CD4-positive, alpha-beta memory T cell (primary cell): ENCODE results near the gene RET. TPM values are rescaled to one million over a fixed set of nuclear protein-coding genes. Genes with fewer than 3 reads are reported as not detected.

Experiments
- CTCF ChIA-PET: fragments of 350-600 bp; sonication (Branson Sonifier 250); formaldehyde crosslinking; loops from one replicate; lab custom pipeline; 2021; ENCODE audit warnings: inconsistent platforms; ENCODE audit not compliant: partially characterized antibody; lab: Charles Lee
- POLR2A ChIA-PET: fragments of 350-600 bp; sonication (Branson Sonifier 250); formaldehyde crosslinking; loops from one replicate; lab custom pipeline; 2021; ENCODE audit not compliant: partially characterized antibody; lab: Charles Lee
- DNase-seq, 5 donors: peaks; one replicate each; pipeline versions ENCODE4 v3.0.0 to v3.0.0-alpha.2; 2020 to 2022; ENCODE audit warnings: mixed read lengths in 1 of 5
- H3K27ac ChIP-seq: one replicate; pipeline ENCODE4 v1.7.0; 2013; ENCODE audit warnings: low read depth, low read length
- H3K27me3 ChIP-seq: 2 replicates; pipeline ENCODE4 v1.7.0; 2013; ENCODE audit warnings: mild to moderate bottlenecking, low read length, moderate library complexity; ENCODE audit not compliant: insufficient read depth
- H3K36me3 ChIP-seq: 2 replicates; pipeline ENCODE4 v1.7.0; 2013; ENCODE audit warnings: mild to moderate bottlenecking, low read length, moderate library complexity; ENCODE audit not compliant: insufficient read depth
- H3K4me1 ChIP-seq: 2 replicates; pipeline ENCODE4 v1.7.0; 2013; ENCODE audit warnings: mild to moderate bottlenecking, low read length, moderate library complexity; ENCODE audit not compliant: insufficient read depth
- H3K4me3 ChIP-seq, 2 donors: one replicate each; pipeline ENCODE4 v1.7.0; 2013; ENCODE audit warnings: low read length in 2 of 2, mild to moderate bottlenecking in 1 of 2
- H3K9me3 ChIP-seq, 2 donors: one replicate each; pipeline ENCODE4 v1.7.0; 2013; ENCODE audit warnings: low read length in 2 of 2, control low read depth in 1 of 2; ENCODE audit not compliant: control insufficient read depth in 1 of 2
- H3K27ac Mint-ChIP-seq, 7 donors: one replicate each; pipeline ENCODE4 v1.8.0; 2020 to 2021; ENCODE audit warnings: mixed read lengths in 7 of 7, mild to moderate bottlenecking in 6 of 7, inconsistent platforms in 3 of 7, moderate library complexity in 3 of 7
- H3K27me3 Mint-ChIP-seq, 2 donors: one replicate each; pipeline ENCODE4 v1.8.0; 2020 to 2021; ENCODE audit warnings: mixed read lengths in 2 of 2
- H3K36me3 Mint-ChIP-seq, 2 donors: one replicate each; pipeline ENCODE4 v1.8.0; 2020 to 2021; ENCODE audit warnings: mixed read lengths in 2 of 2, inconsistent platforms in 1 of 2, mild to moderate bottlenecking in 1 of 2
- H3K4me1 Mint-ChIP-seq, 4 donors: one replicate each; pipeline ENCODE4 v1.8.0; 2020 to 2021; ENCODE audit warnings: mixed read lengths in 4 of 4, mild to moderate bottlenecking in 1 of 4
- H3K4me3 Mint-ChIP-seq, 8 donors: one replicate each; pipeline ENCODE4 v1.8.0; 2020 to 2021; ENCODE audit warnings: mixed read lengths in 8 of 8, mild to moderate bottlenecking in 7 of 8, moderate library complexity in 6 of 8, inconsistent platforms in 3 of 8
- H3K9me3 Mint-ChIP-seq, 8 donors: one replicate each; pipeline ENCODE4 v1.8.0; 2020 to 2021; ENCODE audit warnings: mixed read lengths in 8 of 8, mild to moderate bottlenecking in 5 of 8, inconsistent platforms in 3 of 8, moderate library complexity in 1 of 8
- intact Hi-C: fragments of 100-400 bp; cut with micrococcal nuclease; formaldehyde crosslinking; loops from one replicate; pipeline ENCODE4 v1.15.1; 2023
- polyA plus RNA-seq, 2 donors: library from polyadenylated mRNA; unstranded; fragments of 300-500 nt; fragmentation: Illumina TruSeq; gene quantifications; one replicate each; pipeline ENCODE4 v1.2.3, GENCODE V29; 2021
- total RNA-seq, 2 experiments: library from RNA; stranded (reverse); gene quantifications; one replicate each; pipeline ENCODE4 v1.2.3, GENCODE V29; 2021

RET gene
- total and polyA plus RNA-seq, 4 experiments from 2014 or later: not detected

DNA sequence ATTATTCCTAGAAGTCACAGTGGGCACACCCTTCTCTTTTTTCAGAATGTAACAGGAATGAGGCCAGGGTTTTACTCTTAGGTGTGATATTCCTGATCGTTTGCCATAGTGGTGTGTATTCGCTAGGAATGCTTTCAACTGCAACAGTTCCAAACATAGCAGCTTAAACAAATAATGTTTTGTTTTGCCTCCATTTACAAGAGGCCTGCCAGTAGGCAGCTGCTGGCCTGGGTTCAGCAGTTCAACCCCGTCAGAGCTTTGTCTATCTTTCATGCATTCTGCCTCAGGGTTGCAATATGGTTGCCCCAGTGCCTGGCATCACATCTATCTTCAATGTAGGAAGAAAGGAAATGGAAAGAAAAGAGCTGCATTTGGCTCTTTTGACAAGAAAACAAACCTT is 21.7 kb upstream of the RET start:
- Mint-ChIP-seq H3K4me1 (no peaks in the 10 kb centered on the region), H3K9me3 (no peaks in the 10 kb centered on the region), H3K27me3 (peaks cover 10 to 20% of the 10 kb centered on the region in 2 donors), H3K36me3 (no peaks in the 10 kb centered on the region), H3K27ac (no peak overlapping the region), H3K4me3 (no peak overlapping the region)
- Histone ChIP-seq H3K27ac (no peak overlapping the region), H3K4me3 (no peak overlapping the region), H3K4me1 (no peaks in the 10 kb centered on the region), H3K27me3 (no peaks in the 10 kb centered on the region), H3K9me3 (no peaks in the 10 kb centered on the region), H3K36me3 (no peaks in the 10 kb centered on the region)
- ChIA-PET CTCF (no interaction called here), POLR2A (no interaction called here)
- DNase-seq: no peak
- intact Hi-C loops: no loop called here

DNA sequence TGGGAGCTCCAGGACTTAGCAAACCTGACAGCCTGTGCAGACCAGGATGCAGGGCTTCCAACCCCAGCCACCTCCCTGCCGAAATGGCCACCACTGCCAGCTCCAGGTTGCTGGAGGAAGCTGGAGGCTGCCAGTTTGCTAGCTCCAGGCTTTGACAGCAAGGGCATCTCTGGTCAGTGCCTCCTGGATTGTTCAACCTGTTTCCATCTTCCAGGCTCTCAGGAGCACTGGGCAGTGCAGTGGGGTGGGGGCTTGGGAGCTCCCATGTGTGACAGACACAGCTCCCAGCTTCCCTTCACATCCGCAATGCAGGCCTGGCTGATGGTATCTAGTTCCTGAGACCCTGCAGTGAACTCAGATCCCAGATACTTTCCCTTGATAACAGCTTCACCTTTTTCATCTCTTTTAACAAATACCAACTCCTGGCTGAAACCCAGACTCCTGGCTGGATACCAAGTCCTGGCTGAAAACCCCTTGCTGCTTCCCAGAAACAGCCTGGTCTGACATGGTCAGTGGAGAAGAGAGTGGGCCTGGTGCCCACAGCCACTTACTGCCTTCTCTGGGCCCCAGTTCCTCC is 20.8 kb upstream of the RET start:
- H3K27ac ChIP-seq: no peak overlapping the region
- no peaks in the 10 kb centered on the region for H3K4me1 ChIP-seq
- no peak overlapping the region for H3K4me3 ChIP-seq
- H3K4me3 Mint-ChIP-seq: no peak overlapping the region
- CTCF ChIA-PET: no interaction called here
- no peaks in the 10 kb centered on the region for H3K36me3 Mint-ChIP-seq
- H3K27me3 Mint-ChIP-seq: peaks cover 8 to 19% of the 10 kb centered on the region in 2 donors
- H3K27ac Mint-ChIP-seq: no peak overlapping the region
- POLR2A ChIA-PET: no interaction called here
- H3K9me3 ChIP-seq: no peaks in the 10 kb centered on the region
- H3K36me3 ChIP-seq: no peaks in the 10 kb centered on the region
- no peaks in the 10 kb centered on the region for H3K9me3 Mint-ChIP-seq
- intact Hi-C loops: no loop called here
- no peak for DNase-seq
- H3K4me1 Mint-ChIP-seq: no peaks in the 10 kb centered on the region
- no peaks in the 10 kb centered on the region for H3K27me3 ChIP-seq

DNA sequence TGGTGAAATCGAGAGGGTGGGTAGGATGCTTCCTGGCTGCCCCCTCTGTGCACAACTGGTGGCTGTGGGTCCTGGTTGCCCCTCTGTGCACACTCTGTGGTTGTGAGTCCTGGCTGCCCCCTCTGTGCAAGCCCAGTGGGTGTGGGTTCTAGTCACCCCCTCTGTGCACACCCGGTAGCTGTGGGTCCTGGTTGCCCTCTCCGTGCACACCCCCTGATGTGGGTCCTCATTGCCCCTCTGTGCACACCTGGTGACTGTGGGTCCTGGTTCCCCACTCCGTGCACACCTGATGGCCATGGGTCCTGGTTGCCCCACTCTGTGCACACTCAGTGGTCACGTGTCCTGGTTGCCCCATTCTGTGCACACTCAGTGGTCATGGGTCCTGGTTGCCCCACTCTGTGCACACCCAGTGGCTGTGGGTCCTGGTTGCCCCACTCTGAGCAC is 20.3 kb upstream of the RET start:
- POLR2A ChIA-PET: no interaction called here
- CTCF ChIA-PET: no interaction called here
- Mint-ChIP-seq H3K36me3 (no peaks in the 10 kb centered on the region), H3K27ac (no peak overlapping the region), H3K4me1 (no peaks in the 10 kb centered on the region), H3K9me3 (no peaks in the 10 kb centered on the region), H3K27me3 (peaks cover 8 to 19% of the 10 kb centered on the region in 2 donors), H3K4me3 (no peak overlapping the region)
- Histone ChIP-seq H3K36me3 (no peaks in the 10 kb centered on the region), H3K4me1 (no peaks in the 10 kb centered on the region), H3K9me3 (no peaks in the 10 kb centered on the region), H3K27ac (no peak overlapping the region), H3K4me3 (no peak overlapping the region), H3K27me3 (no peaks in the 10 kb centered on the region)
- intact Hi-C loops: no loop called here
- DNase-seq: no peak

DNA sequence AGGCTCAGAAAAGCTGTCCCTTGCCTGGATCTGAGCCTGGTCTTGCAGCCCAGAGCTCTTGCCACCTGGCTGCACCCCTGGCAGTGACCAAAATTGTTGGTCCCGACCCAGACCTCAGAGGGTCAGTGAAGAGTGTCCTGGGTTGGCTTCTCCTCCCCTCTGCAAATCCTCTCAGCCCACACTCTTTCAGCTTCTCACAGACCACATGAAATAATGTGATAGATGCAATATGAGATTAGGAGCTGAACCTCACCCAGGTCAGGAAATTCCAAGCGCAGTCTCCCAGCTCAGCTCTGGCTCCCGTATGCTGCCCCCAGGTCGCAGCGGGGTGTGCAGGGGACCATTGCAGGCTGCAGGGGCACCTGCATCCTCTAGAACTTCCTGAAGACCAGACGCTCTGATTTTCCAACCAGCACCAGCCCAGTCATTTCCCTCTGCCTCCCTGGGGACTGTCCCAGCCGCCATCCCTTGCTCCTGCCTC is 19.6 kb upstream of the RET start:
- Mint-ChIP-seq H3K9me3 (no peaks in the 10 kb centered on the region), H3K27ac (no peak overlapping the region), H3K4me1 (no peaks in the 10 kb centered on the region), H3K4me3 (no peak overlapping the region), H3K27me3 (peaks cover 8 to 19% of the 10 kb centered on the region in 2 donors), H3K36me3 (no peaks in the 10 kb centered on the region)
- DNase-seq: no peak
- Histone ChIP-seq H3K27me3 (no peaks in the 10 kb centered on the region), H3K27ac (no peak overlapping the region), H3K4me1 (no peaks in the 10 kb centered on the region), H3K36me3 (no peaks in the 10 kb centered on the region), H3K4me3 (no peak overlapping the region), H3K9me3 (no peaks in the 10 kb centered on the region)
- ChIA-PET CTCF (no interaction called here), POLR2A (no interaction called here)
- intact Hi-C loops: no loop called here

DNA sequence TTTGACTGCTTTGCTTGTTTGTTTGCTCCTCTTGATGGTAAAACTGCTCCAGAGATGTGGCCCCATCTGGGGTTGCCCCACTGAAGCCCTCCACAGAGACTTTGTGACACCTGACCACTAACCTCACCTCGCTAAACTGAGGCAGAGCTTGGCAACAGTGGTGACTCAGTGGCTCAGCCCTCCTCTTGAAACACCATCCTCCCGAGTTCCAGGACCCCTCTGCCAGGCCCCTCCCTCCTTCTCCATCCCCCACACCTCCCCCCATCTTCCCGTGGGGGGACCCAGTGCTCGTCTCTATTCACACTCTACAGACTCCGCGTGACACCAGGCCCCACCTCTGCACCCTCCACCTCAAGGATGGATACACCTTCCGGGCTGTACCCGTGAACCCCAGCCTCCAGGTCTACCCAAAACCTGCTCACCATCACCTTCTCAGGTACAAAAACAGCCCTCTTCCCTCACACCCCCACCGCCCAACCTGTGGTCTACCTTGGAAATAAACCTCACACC is 19.0 kb upstream of the RET start:
- no peak overlapping the region for H3K4me3 ChIP-seq
- no peaks in the 10 kb centered on the region for H3K9me3 Mint-ChIP-seq
- no peak for DNase-seq
- CTCF ChIA-PET: no interaction called here
- no peaks in the 10 kb centered on the region for H3K36me3 ChIP-seq
- H3K4me1 Mint-ChIP-seq: no peaks in the 10 kb centered on the region
- no peaks in the 10 kb centered on the region for H3K36me3 Mint-ChIP-seq
- no peaks in the 10 kb centered on the region for H3K27me3 ChIP-seq
- H3K4me1 ChIP-seq: no peaks in the 10 kb centered on the region
- H3K27ac Mint-ChIP-seq: peak overlapping the region in 1 of 7 donors; percentile 0
- no peaks in the 10 kb centered on the region for H3K9me3 ChIP-seq
- POLR2A ChIA-PET: no interaction called here
- peaks cover 8 to 19% of the 10 kb centered on the region in 2 donors for H3K27me3 Mint-ChIP-seq
- H3K4me3 Mint-ChIP-seq: no peak overlapping the region
- H3K27ac ChIP-seq: no peak overlapping the region
- intact Hi-C loops: no loop called here

DNA sequence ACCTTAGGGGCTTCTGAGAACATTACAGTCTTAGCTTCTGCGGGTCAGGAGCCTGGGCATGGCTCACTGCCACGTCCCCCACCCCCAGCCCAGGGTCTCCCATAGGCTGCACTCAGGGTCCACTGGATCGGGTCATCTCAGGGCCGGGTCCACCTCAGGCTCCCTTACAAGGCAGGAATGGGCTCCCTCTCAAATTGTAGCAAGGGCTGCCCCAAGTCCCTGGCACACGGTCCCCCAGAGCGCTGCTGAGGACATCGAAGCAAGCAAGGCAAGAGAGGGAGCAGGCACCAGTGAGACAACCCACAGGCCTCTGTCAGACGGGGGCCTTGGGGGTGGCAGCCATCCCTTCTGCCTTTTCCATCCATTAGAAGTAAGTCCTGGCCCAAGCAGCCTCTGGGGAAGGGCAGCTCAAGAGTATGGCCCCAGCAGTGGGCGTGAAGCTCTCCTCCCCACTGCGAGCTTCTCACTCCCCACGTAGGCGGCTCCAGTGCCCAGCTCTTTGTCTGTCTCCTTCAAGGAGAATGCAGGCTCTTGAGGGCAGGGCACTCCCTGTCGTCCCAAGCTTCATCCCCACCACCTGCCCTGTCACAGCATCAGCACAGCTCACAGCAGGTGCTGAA is 18.0 kb upstream of the RET start:
- no peaks in the 10 kb centered on the region for H3K9me3 ChIP-seq
- CTCF ChIA-PET: interaction anchor here (0.8 kb wide), 1 partner anchor 20 kb away, joined by 3 read pairs; no protein-coding TSS in a partner anchor

DNA sequence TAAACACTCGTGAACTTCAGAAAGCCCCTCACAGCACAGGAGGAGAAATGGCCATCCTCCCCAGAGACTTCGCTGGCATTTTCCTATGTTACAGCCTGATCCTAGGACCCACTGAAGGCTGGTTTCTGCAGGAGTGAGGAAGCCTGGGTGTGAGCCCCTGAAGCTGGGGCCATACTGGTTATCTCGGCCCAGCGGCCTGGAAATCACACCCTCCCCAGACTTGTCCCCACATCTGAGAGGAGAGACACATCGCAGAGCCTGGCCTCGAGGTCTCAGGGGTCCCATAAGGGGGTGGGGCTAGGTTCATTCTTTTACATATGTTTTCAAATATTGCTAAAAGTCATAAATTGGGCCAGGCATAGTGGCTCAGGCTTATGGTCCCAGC is 17.5 kb upstream of the RET start:
- no peak for DNase-seq
- Histone ChIP-seq H3K36me3 (no peaks in the 10 kb centered on the region), H3K4me3 (no peak overlapping the region), H3K9me3 (no peaks in the 10 kb centered on the region), H3K27me3 (no peaks in the 10 kb centered on the region), H3K27ac (no peak overlapping the region), H3K4me1 (no peaks in the 10 kb centered on the region)
- Mint-ChIP-seq H3K27me3 (peaks cover 7 to 16% of the 10 kb centered on the region in 2 donors), H3K36me3 (no peaks in the 10 kb centered on the region), H3K4me1 (no peaks in the 10 kb centered on the region), H3K9me3 (no peaks in the 10 kb centered on the region), H3K27ac (no peak overlapping the region), H3K4me3 (no peak overlapping the region)
- POLR2A ChIA-PET: no interaction called here
- intact Hi-C loops: no loop called here
- CTCF ChIA-PET: interaction anchor here (0.8 kb wide), 1 partner anchor 20 kb away, joined by 3 read pairs; no protein-coding TSS in a partner anchor

More for the DNA sequence above, 18.0 kb upstream of the RET start:
- POLR2A ChIA-PET: no interaction called here
- no peak overlapping the region for H3K4me3 Mint-ChIP-seq
- Histone ChIP-seq H3K27ac (no peak overlapping the region), H3K27me3 (no peaks in the 10 kb centered on the region), H3K4me1 (no peaks in the 10 kb centered on the region), H3K4me3 (no peak overlapping the region), H3K36me3 (no peaks in the 10 kb centered on the region)
- no peaks in the 10 kb centered on the region for H3K36me3 Mint-ChIP-seq
- H3K9me3 Mint-ChIP-seq: no peaks in the 10 kb centered on the region
- no peak overlapping the region for H3K27ac Mint-ChIP-seq
- H3K4me1 Mint-ChIP-seq: no peaks in the 10 kb centered on the region
- DNase-seq: no peak
- intact Hi-C loops: no loop called here
- peaks cover 8 to 16% of the 10 kb centered on the region in 2 donors for H3K27me3 Mint-ChIP-seq
